ENCODE measurements around the gene PDIA6. TPM values are rescaled to one million over a fixed set of nuclear protein-coding genes. Genes with fewer than 3 reads are reported as not detected.

The PDIA6 gene
- total and polyA plus RNA-seq, 2 donors from 2014 or later = 190 to 225 TPM

DNA sequence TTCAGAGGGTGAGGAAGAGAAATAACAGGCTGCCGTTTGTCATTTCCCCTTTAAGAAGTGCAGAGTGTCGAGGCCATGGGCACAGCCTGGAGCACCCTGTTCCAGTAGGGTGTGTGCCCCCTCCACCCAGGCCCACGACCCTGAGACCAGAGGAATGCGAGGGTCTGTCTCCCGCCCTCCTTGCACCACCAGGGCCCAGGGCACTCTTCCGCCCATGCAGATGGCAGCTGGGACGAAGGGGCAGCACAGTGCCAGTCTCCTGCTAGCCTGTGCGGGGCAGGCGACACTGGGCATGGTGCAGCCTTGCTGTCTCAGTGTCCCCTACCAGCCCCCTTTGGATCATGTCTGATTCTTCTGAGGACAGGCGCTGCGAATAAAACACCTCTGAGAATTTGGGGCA lies 15.8 kb upstream of the PDIA6 start:
- Histone ChIP-seq H3K36me3 (ENCODE audit: control insufficient read depth in 2 of 3, insufficient read depth in 3 of 3, low read length in 3 of 3) (no peaks in the 10 kb centered on the region), H3K27ac (ENCODE audit: low read depth in 2 of 2, low read length in 2 of 2) (no peak overlapping the region), H3K4me1 (ENCODE audit: control insufficient read depth in 2 of 3, insufficient read depth in 2 of 3, low read depth in 1 of 3, low read length in 3 of 3) (peaks cover 0 to 4% (median 0%) of the 10 kb centered on the region in 3 donors), H3K9me3 (ENCODE audit: control insufficient read depth in 2 of 3, insufficient read depth in 1 of 3, low read length in 3 of 3) (no peaks in the 10 kb centered on the region), H3K4me3 (ENCODE audit: low read length in 3 of 3) (no peak overlapping the region), H3K27me3 (ENCODE audit: control insufficient read depth, insufficient read depth, low read length) (peaks cover 2% of the 10 kb centered on the region), H3K9ac (ENCODE audit: low read length in 3 of 3) (no peak overlapping the region)
- intact Hi-C loops (cut with DNase I) = no loop called here
- FAIRE-seq = no peak
- DNase-seq = no peak
- TF ChIP-seq, protein P1, sequence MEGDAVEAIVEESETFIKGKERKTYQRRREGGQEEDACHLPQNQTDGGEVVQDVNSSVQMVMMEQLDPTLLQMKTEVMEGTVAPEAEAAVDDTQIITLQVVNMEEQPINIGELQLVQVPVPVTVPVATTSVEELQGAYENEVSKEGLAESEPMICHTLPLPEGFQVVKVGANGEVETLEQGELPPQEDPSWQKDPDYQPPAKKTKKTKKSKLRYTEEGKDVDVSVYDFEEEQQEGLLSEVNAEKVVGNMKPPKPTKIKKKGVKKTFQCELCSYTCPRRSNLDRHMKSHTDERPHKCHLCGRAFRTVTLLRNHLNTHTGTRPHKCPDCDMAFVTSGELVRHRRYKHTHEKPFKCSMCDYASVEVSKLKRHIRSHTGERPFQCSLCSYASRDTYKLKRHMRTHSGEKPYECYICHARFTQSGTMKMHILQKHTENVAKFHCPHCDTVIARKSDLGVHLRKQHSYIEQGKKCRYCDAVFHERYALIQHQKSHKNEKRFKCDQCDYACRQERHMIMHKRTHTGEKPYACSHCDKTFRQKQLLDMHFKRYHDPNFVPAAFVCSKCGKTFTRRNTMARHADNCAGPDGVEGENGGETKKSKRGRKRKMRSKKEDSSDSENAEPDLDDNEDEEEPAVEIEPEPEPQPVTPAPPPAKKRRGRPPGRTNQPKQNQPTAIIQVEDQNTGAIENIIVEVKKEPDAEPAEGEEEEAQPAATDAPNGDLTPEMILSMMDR (IDR thresholded peaks at IDR 0.05; ENCODE audit: borderline replicate concordance, extremely low read depth, insufficient read depth) = no peak

DNA sequence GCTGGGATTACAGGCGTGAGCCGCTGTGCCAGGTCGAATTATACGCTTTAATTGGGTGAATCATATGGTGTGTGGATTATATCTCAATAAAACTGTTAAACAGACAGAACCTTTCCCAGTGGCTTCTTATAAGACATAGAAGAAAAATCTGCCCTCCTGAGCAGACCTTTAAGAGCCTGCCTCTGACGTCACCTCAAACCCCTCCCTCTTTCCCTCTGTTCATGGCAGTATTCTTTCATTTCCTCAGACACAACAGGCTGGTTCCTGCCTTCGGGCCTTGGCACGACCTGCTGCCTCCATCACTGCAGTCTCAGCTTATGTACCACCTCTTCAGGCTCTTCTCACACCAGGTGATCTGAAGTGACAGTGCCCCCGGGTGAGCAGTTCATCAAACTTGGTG lies 14.0 kb upstream of the PDIA6 start:
- no peaks in the 10 kb centered on the region for H3K4me1 ChIP-seq (ENCODE audit: control insufficient read depth in 2 of 3, insufficient read depth in 2 of 3, low read depth in 1 of 3, low read length in 3 of 3)
- no peak for DNase-seq
- no peak overlapping the region for H3K4me3 ChIP-seq (ENCODE audit: low read length in 3 of 3)
- no peak overlapping the region for H3K9ac ChIP-seq (ENCODE audit: low read length in 3 of 3)
- H3K9me3 ChIP-seq (ENCODE audit: control insufficient read depth in 2 of 3, insufficient read depth in 1 of 3, low read length in 3 of 3) = no peaks in the 10 kb centered on the region
- no peaks in the 10 kb centered on the region for H3K36me3 ChIP-seq (ENCODE audit: control insufficient read depth in 2 of 3, insufficient read depth in 3 of 3, low read length in 3 of 3)
- TF ChIP-seq, protein P1 (IDR thresholded peaks at IDR 0.05; ENCODE audit: borderline replicate concordance, extremely low read depth, insufficient read depth) = no peak
- intact Hi-C loops (cut with DNase I) = no loop called here
- no peak for FAIRE-seq
- H3K27me3 ChIP-seq (ENCODE audit: control insufficient read depth, insufficient read depth, low read length) = no peaks in the 10 kb centered on the region
- H3K27ac ChIP-seq (ENCODE audit: low read depth in 2 of 2, low read length in 2 of 2) = no peak overlapping the region

DNA sequence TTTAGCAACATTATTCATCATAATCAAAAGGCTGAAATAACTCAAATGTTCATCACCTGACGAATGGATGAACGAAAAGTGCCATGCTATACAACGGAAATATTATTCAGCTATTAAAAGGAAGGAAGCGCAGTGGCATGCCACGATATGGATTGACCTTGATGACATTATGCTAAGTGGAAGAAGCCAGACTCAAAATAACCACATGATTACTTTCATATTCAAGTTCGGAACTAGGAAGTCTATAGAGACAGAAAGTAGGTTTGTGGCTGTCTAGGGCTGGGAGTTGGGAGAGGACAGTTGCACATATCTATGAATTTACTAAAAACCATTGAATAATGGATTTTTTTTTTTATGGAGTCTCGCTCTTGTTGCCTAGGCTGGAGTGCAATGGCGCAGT lies 13.4 kb upstream of the PDIA6 start:
- FAIRE-seq = no peak
- intact Hi-C loops (cut with DNase I) = no loop called here

More for the DNA sequence above, 13.4 kb upstream of the PDIA6 start:
- Histone ChIP-seq H3K4me1 (ENCODE audit: control insufficient read depth in 2 of 3, insufficient read depth in 2 of 3, low read depth in 1 of 3, low read length in 3 of 3) (no peaks in the 10 kb centered on the region), H3K9ac (ENCODE audit: low read length in 3 of 3) (no peak overlapping the region), H3K4me3 (ENCODE audit: low read length in 3 of 3) (no peak overlapping the region), H3K36me3 (ENCODE audit: control insufficient read depth in 2 of 3, insufficient read depth in 3 of 3, low read length in 3 of 3) (no peaks in the 10 kb centered on the region), H3K9me3 (ENCODE audit: control insufficient read depth in 2 of 3, insufficient read depth in 1 of 3, low read length in 3 of 3) (no peaks in the 10 kb centered on the region), H3K27ac (ENCODE audit: low read depth in 2 of 2, low read length in 2 of 2) (no peak overlapping the region), H3K27me3 (ENCODE audit: control insufficient read depth, insufficient read depth, low read length) (no peaks in the 10 kb centered on the region)
- TF ChIP-seq, protein P1 (IDR thresholded peaks at IDR 0.05; ENCODE audit: borderline replicate concordance, extremely low read depth, insufficient read depth) = no peak
- DNase-seq = no peak
